ENCODE results near the gene HSPBP1. TPM values are rescaled to one million over a fixed set of nuclear protein-coding genes. Genes with fewer than 3 reads are reported as not detected.

The HSPBP1 gene
- total RNA-seq, 2 donors from 2014 or later, result 12.5 to 51.1 TPM

DNA sequence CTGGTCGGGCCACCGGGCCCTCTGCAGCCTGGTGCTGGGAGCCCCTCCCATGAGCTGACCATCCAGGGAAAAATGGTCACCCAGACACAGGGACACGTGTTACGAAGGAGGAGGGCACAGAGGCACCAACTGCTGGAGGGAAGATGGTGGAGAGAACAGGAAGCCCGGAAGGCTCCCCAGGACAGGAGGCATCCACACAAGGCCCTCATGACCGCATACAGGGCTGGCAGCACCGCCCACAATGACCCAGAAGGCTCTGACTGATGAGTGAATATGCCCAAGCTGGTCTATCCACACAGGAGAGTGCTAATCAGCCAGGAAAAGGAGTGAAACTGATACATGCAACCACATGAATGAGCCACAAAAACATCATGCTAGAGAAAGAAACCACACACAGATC, 37.4 kb downstream of the HSPBP1 start:
- WGBS, 2 donors, result 69 to 88% methylated on average over 7 of the region's 7 CpGs
- H3K27me3 ChIP-seq, result no peaks in the 10 kb centered on the region
- no peaks in the 10 kb centered on the region for H3K9me3 ChIP-seq
- ATAC-seq (no peak), DNase-seq (no peak)
- peaks cover 34 to 45% of the 10 kb centered on the region in 2 donors for H3K36me3 ChIP-seq (replicated peaks in 1 of 2; ENCODE audit: insufficient read depth in 1 of 2, low read depth in 2 of 2)
- no peaks in the 10 kb centered on the region for H3K4me1 ChIP-seq
- H3K4me3 ChIP-seq, result no peak overlapping the region
- intact Hi-C loops (cut with DNase I), result no loop called here
- H3K27ac ChIP-seq, result no peak overlapping the region
- TF ChIP-seq, protein P1, sequence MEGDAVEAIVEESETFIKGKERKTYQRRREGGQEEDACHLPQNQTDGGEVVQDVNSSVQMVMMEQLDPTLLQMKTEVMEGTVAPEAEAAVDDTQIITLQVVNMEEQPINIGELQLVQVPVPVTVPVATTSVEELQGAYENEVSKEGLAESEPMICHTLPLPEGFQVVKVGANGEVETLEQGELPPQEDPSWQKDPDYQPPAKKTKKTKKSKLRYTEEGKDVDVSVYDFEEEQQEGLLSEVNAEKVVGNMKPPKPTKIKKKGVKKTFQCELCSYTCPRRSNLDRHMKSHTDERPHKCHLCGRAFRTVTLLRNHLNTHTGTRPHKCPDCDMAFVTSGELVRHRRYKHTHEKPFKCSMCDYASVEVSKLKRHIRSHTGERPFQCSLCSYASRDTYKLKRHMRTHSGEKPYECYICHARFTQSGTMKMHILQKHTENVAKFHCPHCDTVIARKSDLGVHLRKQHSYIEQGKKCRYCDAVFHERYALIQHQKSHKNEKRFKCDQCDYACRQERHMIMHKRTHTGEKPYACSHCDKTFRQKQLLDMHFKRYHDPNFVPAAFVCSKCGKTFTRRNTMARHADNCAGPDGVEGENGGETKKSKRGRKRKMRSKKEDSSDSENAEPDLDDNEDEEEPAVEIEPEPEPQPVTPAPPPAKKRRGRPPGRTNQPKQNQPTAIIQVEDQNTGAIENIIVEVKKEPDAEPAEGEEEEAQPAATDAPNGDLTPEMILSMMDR (IDR thresholded peaks at IDR 0.05), result no peak
- no peak for TF ChIP-seq POLR2A (IDR thresholded peaks at IDR 0.05)

DNA sequence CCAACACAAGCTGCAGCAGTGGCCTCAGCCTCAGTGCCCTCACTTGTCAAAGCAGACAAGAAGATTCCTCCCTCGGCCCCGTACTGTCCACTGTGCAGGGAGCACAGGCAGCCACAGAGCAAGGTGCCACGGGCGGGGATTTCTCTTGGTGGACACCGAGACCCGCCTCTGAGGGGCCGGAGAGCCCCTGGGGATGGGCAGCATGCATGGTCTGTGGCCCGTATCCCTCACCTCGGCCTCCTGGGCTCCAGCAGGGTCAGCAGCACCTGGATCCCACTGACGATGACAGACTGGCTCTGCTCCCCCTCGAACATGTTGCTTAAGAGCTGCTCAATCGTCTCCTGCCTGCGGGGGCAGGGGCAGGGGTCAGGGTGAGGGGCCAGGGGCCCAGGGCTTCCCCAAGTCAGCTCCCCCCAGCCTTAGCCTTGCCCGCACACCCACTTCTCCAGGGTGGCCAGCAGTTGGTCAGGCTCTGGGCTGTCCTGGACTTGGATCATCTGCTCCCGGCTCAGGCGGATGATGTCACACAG, 37.9 kb downstream of the HSPBP1 start:
- 88 to 94% methylated on average over 14 to 16 of the region's 16 CpGs for WGBS, 2 donors

DNA sequence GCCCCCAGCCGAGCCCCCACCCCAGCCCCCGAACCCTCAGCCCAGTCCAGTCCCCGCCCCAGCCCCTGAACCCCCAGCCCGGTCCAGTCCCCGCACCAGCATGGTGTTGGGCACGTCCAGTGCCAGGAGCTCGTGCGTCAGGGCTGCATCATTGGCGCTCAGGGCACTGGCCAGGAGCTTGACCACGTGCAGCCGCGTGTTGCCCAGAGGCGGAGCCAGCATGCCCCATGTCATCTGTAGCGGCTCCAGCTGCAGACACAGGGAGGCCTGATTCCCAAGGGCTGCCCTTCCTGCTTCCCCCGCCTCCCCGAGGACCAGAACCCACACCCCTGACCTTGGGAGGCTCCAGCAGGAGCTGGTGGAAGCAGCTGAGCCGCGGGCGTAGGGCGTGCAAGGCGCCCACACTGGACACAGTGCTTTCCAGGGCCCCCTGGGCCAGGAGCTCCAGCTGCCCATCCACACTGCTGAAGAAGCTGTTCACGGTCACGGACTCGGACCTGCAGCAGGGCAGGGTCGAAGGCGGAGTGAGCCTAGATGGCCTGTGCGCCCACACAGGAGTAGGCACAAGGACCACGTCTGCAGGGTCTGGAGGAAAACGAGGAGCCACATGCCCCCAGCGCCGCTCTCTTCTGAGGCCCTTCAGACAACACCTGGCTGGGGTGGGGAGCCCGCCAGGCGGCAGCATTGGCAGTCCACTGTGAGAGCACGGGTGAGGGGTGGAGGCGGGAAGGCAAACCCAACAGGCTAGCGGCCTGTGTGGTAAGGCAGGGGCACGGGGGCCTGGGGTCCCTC, 38.6 kb downstream of the HSPBP1 start:
- Histone ChIP-seq H3K27ac (no peak overlapping the region), H3K27me3 (no peaks in the 10 kb centered on the region), H3K4me3 (no peak overlapping the region), H3K36me3 (replicated peaks in 1 of 2; ENCODE audit: insufficient read depth in 1 of 2, low read depth in 2 of 2) (peaks cover 36 to 51% of the 10 kb centered on the region in 2 donors), H3K9me3 (no peaks in the 10 kb centered on the region), H3K4me1 (no peaks in the 10 kb centered on the region)
- intact Hi-C loops (cut with DNase I), result no loop called here
- DNase-seq (no peak), ATAC-seq (no peak)
- TF ChIP-seq, protein P1 (IDR thresholded peaks at IDR 0.05), result no peak
- no peak for TF ChIP-seq POLR2A (IDR thresholded peaks at IDR 0.05)
- WGBS, 2 donors, result 91 to 97% methylated on average over 15 to 37 of the region's 37 CpGs

More for the DNA sequence above, 37.9 kb downstream of the HSPBP1 start:
- H3K4me3 ChIP-seq, result no peak overlapping the region
- H3K36me3 ChIP-seq (replicated peaks in 1 of 2; ENCODE audit: insufficient read depth in 1 of 2, low read depth in 2 of 2), result peaks cover 34 to 49% of the 10 kb centered on the region in 2 donors
- no peaks in the 10 kb centered on the region for H3K9me3 ChIP-seq
- no peak overlapping the region for H3K27ac ChIP-seq
- no peaks in the 10 kb centered on the region for H3K27me3 ChIP-seq
- no peak for TF ChIP-seq POLR2A (IDR thresholded peaks at IDR 0.05)
- TF ChIP-seq, protein P1 (IDR thresholded peaks at IDR 0.05), result no peak
- ATAC-seq (no peak), DNase-seq (no peak)
- intact Hi-C loops (cut with DNase I), result no loop called here
- H3K4me1 ChIP-seq, result no peaks in the 10 kb centered on the region

DNA sequence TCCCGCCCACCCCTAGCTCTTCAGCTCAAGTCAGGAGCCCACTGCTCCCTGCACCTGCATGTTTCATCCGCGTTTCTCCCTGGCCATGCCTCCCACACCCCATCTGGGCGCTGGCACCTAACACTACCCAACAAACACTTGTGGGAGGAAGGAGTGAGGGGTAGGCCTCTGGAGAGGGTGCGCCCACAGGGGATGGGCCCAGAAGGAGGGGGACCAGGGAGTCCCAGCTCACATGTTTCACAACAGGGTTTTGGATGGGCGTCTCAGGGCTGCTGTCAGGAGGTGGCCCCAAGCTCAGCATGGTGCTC, 39.2 kb downstream of the HSPBP1 start:
- TF ChIP-seq, protein P1 (IDR thresholded peaks at IDR 0.05), result no peak
- no peak for TF ChIP-seq POLR2A (IDR thresholded peaks at IDR 0.05)
- H3K36me3 ChIP-seq (replicated peaks in 1 of 2; ENCODE audit: insufficient read depth in 1 of 2, low read depth in 2 of 2), result peaks cover 37 to 55% of the 10 kb centered on the region in 2 donors
- ATAC-seq, result no peak
- intact Hi-C loops (cut with DNase I), result no loop called here
- H3K9me3 ChIP-seq, result no peaks in the 10 kb centered on the region
- no peaks in the 10 kb centered on the region for H3K4me1 ChIP-seq
- no peak overlapping the region for H3K4me3 ChIP-seq
- no peak for DNase-seq
- H3K27ac ChIP-seq, result no peak overlapping the region
- 87 to 93% methylated on average over 5 to 6 of the region's 6 CpGs for WGBS, 2 donors
- H3K27me3 ChIP-seq, result no peaks in the 10 kb centered on the region

DNA sequence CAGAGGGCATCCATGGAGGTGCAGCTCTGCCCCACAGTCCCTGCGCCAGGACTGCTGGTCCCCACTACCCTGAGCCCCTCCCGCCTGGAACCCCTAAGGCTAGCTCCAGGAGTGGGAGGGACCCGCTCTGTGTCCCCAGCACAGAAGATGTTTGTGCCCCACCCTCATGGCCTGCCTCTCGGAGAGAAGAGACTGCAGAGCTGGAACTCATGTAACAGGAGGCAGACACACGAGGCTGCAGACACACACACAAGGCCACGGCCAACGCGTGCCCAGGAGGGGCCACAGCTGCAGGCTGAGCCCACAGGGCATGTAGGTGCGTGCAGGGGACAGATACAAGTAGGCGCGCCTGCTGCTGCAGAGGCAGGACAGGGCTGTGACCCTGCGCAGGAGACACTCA, 40.9 kb downstream of the HSPBP1 start:
- peaks cover 30 to 49% of the 10 kb centered on the region in 2 donors for H3K36me3 ChIP-seq (replicated peaks in 1 of 2; ENCODE audit: insufficient read depth in 1 of 2, low read depth in 2 of 2)
- intact Hi-C loops (cut with DNase I), result no loop called here
- DNase-seq (no peak), ATAC-seq (no peak)
- TF ChIP-seq, protein P1 (IDR thresholded peaks at IDR 0.05), result no peak
- TF ChIP-seq POLR2A (IDR thresholded peaks at IDR 0.05), result no peak
- H3K4me3 ChIP-seq, result no peak overlapping the region
- no peak overlapping the region for H3K27ac ChIP-seq
- no peaks in the 10 kb centered on the region for H3K4me1 ChIP-seq
- H3K27me3 ChIP-seq, result no peaks in the 10 kb centered on the region
- WGBS, 2 donors, result 90 to 94% methylated on average over 5 to 12 of the region's 12 CpGs
- no peaks in the 10 kb centered on the region for H3K9me3 ChIP-seq
